A549 (cell line): Measurements from ENCODE around the gene HDGFL2. TPM values are rescaled to one million over a fixed set of nuclear protein-coding genes. Genes with fewer than 3 reads are reported as not detected.
A peak's percentile ranks its signal among the peaks of the same experiment; 100 is the strongest.

Source experiments
- ATAC-seq, 2 experiments: fragments of 200-7000 bp in 1 of 2; fragments of >200 bp in 1 of 2; cut with Nextera tagmentation in 1 of 2; cut with Tn5 transposase in 1 of 2; 3 replicates each; pipeline versions ENCODE4 v1.8.0 to v1.9.1; 2018 to 2020; ENCODE audit warnings: mild to moderate bottlenecking in 1 of 2, moderate library complexity in 1 of 2
- CTCF ChIA-PET: fragments of 300-600 bp; sonication (Branson Sonifier 250); formaldehyde crosslinking; extraction: SDS; loops from one replicate; lab custom pipeline; 2021; ENCODE audit warnings: antibody characterized with exemption, inconsistent platforms; lab: Yijun Ruan, JAX
- POLR2A ChIA-PET: fragments of 350-600 bp; formaldehyde crosslinking; extraction: SDS; loops from one replicate; lab custom pipeline; 2021; ENCODE audit warnings: antibody characterized with exemption, inconsistent platforms; lab: Yijun Ruan, JAX
- DNase-seq, 2 experiments: peaks; one replicate each; pipeline versions ENCODE4 v3.0.0 to v3.0.0-alpha.2; 2011 to 2016; ENCODE audit warnings: low read depth in 1 of 2, low spot score in 1 of 2
- FAIRE-seq: peaks from 2 replicates; lab custom pipeline; 2011; peaks lifted over from hg19 to GRCh38; lab: Jason Lieb, UNC
- H3K27ac ChIP-seq, 2 experiments: fragments of >200 bp; sonication (Bioruptor Twin); formaldehyde crosslinking; 3 replicates each; pipeline ENCODE4 v1.5.1; 2016 to 2017
- H3K4me1 ChIP-seq: fragments of >200 bp; sonication (Bioruptor Twin); formaldehyde crosslinking; 3 replicates; pipeline ENCODE4 v1.6.1; 2016
- H3K4me2 ChIP-seq: fragments of >200 bp; sonication (Bioruptor Twin); formaldehyde crosslinking; 3 replicates; pipeline ENCODE4 v1.6.1; 2016
- H3K4me3 ChIP-seq: fragments of >200 bp; sonication (Bioruptor Twin); formaldehyde crosslinking; 3 replicates; pipeline ENCODE4 v1.5.1; 2016
- H3K9me3 ChIP-seq: fragments of >200 bp; sonication (Bioruptor Twin); formaldehyde crosslinking; 3 replicates; pipeline ENCODE4 v1.6.1; 2016
- ATOH8 ChIP-seq: fragments of 250-450 bp; sonication (Bioruptor Pico); IDR thresholded peaks from 2 replicates; pipeline ENCODE4 v1.5.0; 2020; ENCODE audit warnings: low read depth, mild to moderate bottlenecking, moderate library complexity
- BCL3 ChIP-seq: fragments of >200 bp; sonication (Bioruptor Twin); formaldehyde crosslinking; IDR thresholded peaks from 3 replicates; pipeline ENCODE4 v1.6.1; 2016
- CBX2 ChIP-seq: fragments of 200-600 bp; sonication (generic); IDR thresholded peaks from 2 replicates; pipeline ENCODE4 v1.6.1; 2016; ENCODE audit warnings: low read depth, mild to moderate bottlenecking, borderline replicate concordance
- CHD4 ChIP-seq: fragments of 200-600 bp; sonication (generic); IDR thresholded peaks from 2 replicates; pipeline ENCODE4 v1.6.1; 2016; ENCODE audit warnings: antibody characterized with exemption, mild to moderate bottlenecking, borderline replicate concordance
- E2F6 ChIP-seq: IDR thresholded peaks from 2 replicates; pipeline ENCODE4 v1.6.1; 2012; ENCODE audit warnings: low read depth, borderline replicate concordance
- ESRRA ChIP-seq: fragments of 150-350 bp; IDR thresholded peaks from 2 replicates; pipeline ENCODE4 v1.6.1; 2014; ENCODE audit warnings: mild to moderate bottlenecking, low read length, borderline replicate concordance
- FOSB ChIP-seq: fragments of 250-450 bp; sonication (Bioruptor Pico); IDR thresholded peaks from 2 replicates; pipeline ENCODE4 v1.5.0; 2020; ENCODE audit warnings: mild to moderate bottlenecking, moderate library complexity
- FOSL2 ChIP-seq, 2 experiments: fragments of 450-650 bp in 1 of 2; fragments of >200 bp in 1 of 2; sonication (Bioruptor Twin) in 1 of 2; formaldehyde crosslinking; IDR thresholded peaks; 2 replicates each; pipeline versions ENCODE4 v1.5.0 to v1.6.1; 2016 to 2020; ENCODE audit warnings: mild to moderate bottlenecking in 1 of 2, moderate library complexity in 1 of 2
- KDM1A ChIP-seq: fragments of 200-600 bp; sonication (generic); IDR thresholded peaks from 2 replicates; pipeline ENCODE4 v1.6.1; 2016; ENCODE audit warnings: low read depth, mild to moderate bottlenecking
- MAX ChIP-seq: IDR thresholded peaks from 2 replicates; pipeline ENCODE4 v1.6.1; 2012
- NR3C1 ChIP-seq: fragments of >200 bp; sonication (Bioruptor Twin); formaldehyde crosslinking; IDR thresholded peaks from 3 replicates; pipeline ENCODE4 v1.6.1; 2017
- POLR2A ChIP-seq: IDR thresholded peaks from 2 replicates; pipeline ENCODE4 v1.6.1; 2012; ENCODE audit warnings: mild to moderate bottlenecking, low read length
- RAD21 ChIP-seq, 2 experiments: fragments of >200 bp in 1 of 2; sonication (Bioruptor Twin) in 1 of 2; formaldehyde crosslinking in 1 of 2; IDR thresholded peaks in 1 of 2; conservative IDR thresholded peaks in 1 of 2; 2 replicates in 1 of 2; 3 replicates in 1 of 2; pipeline ENCODE4 v1.6.1; 2012 to 2018; ENCODE audit warnings: inconsistent platforms in 1 of 2
- RFX5 ChIP-seq: fragments of 450-650 bp; IDR thresholded peaks from 2 replicates; pipeline ENCODE4 v1.7.1; 2014; ENCODE audit warnings: antibody characterized with exemption, mild to moderate bottlenecking, moderate library complexity
- RNF2 ChIP-seq: fragments of 200-600 bp; sonication (generic); IDR thresholded peaks from 2 replicates; pipeline ENCODE4 v1.6.1; 2016; ENCODE audit warnings: low read depth, mild to moderate bottlenecking, antibody characterized with exemption, moderate library complexity, borderline replicate concordance
- SMC3 ChIP-seq: fragments of >200 bp; sonication (Bioruptor Twin); formaldehyde crosslinking; IDR thresholded peaks from 3 replicates; pipeline ENCODE4 v1.6.1; 2018; ENCODE audit warnings: inconsistent platforms
- SREBF2 ChIP-seq: fragments of 450-650 bp; IDR thresholded peaks from 2 replicates; pipeline ENCODE4 v1.6.1; 2014; ENCODE audit warnings: mild to moderate bottlenecking, moderate library complexity
- USF2 ChIP-seq: fragments of 450-650 bp; IDR thresholded peaks from 2 replicates; pipeline ENCODE4 v1.6.1; 2014; ENCODE audit warnings: antibody characterized with exemption
- ZC3H11A ChIP-seq: fragments of 450-650 bp; IDR thresholded peaks from 2 replicates; pipeline ENCODE4 v1.6.1; 2014; ENCODE audit warnings: antibody characterized with exemption, mild to moderate bottlenecking
- ZFP36 ChIP-seq: fragments of 450-650 bp; IDR thresholded peaks from 2 replicates; pipeline ENCODE4 v1.6.1; 2014; ENCODE audit warnings: borderline replicate concordance; ENCODE audit not compliant: partially characterized antibody
- ZSCAN20 ChIP-seq: fragments of 250-450 bp; sonication (Bioruptor Pico); IDR thresholded peaks from 2 replicates; pipeline ENCODE4 v1.8.0; 2022; ENCODE audit warnings: mild to moderate bottlenecking, moderate library complexity
- WGBS: methylation state at CpG from one replicate; pipeline ENCODE4 v1.1.6; 2017; ENCODE audit errors: missing lambda C conversion rate; 5-methylcytosine and 5-hydroxymethylcytosine counted together
- polyA plus RNA-seq, 4 experiments: library from polyadenylated mRNA; depleted of rRNA in 3 of 4; stranded (reverse); fragments of >200 nt; fragmentation: RNase III in 1 of 4; extraction: RNeasy Plus Mini Kit Qiagen cat#74134 plus additional on column Dnase treatment in 1 of 4; gene quantifications; 2 replicates in 3 of 4; 3 replicates in 1 of 4; pipeline ENCODE4 v1.2.3, GENCODE V29; 2011 to 2017

HDGFL2 gene
- polyA plus RNA-seq, 2 of the 4 experiments (the other 2 are of a cell fraction), result 10.8 to 34.3 TPM

- TF ChIP-seq USF2, result no peak
- no peak for TF ChIP-seq FOSL2 (IDR thresholded peaks at IDR 0.05)
- TF ChIP-seq FOSL2 (CRISPR knock-in tag; IDR thresholded peaks at IDR 0.05), result no peak
- no peak for TF ChIP-seq ZFP36
- no peak for TF ChIP-seq FOSB
- TF ChIP-seq RNF2, result no peak
Measured at GRCh38 chr19:4431808-4432674, 40.1 kb upstream of the HDGFL2 start (continued).

GRCh38 chr19:4432918-4433506, 39.1 kb upstream of the HDGFL2 start:
- ChIA-PET POLR2A (no interaction called here), CTCF (interaction anchor here (0.6 kb wide), 1 partner anchor 153 kb away, joined by 3 read pairs; no protein-coding TSS in a partner anchor)
- H3K4me1 ChIP-seq, result no peaks in the 10 kb centered on the region
- DNase-seq (no peak), ATAC-seq (no peak), FAIRE-seq (no peak)
- no peak for TF ChIP-seq SREBF2
- TF ChIP-seq POLR2A, result no peak
- no peak overlapping the region for H3K4me3 ChIP-seq
- no peak overlapping the region for H3K27ac ChIP-seq
- no peak overlapping the region for H3K4me2 ChIP-seq
- 94% methylated on average over 15 of the region's 28 CpGs for WGBS
- H3K9me3 ChIP-seq, result no peaks in the 10 kb centered on the region

GRCh38 chr19:4434391-4434790, 37.7 kb upstream of the HDGFL2 start:
- no peak for ATAC-seq
- H3K4me2 ChIP-seq, result no peak overlapping the region
- no peak for TF ChIP-seq KDM1A
- no peak for FAIRE-seq
- no peak overlapping the region for H3K27ac ChIP-seq
- H3K4me1 ChIP-seq, result no peaks in the 10 kb centered on the region
- ChIA-PET POLR2A (no interaction called here), CTCF (interaction anchor here (0.6 kb wide), 1 partner anchor 40 kb away, joined by 3 read pairs; no protein-coding TSS in a partner anchor)
- WGBS, result 95% methylated on average over 9 of the region's 9 CpGs
- no peak for DNase-seq
- no peaks in the 10 kb centered on the region for H3K9me3 ChIP-seq
- H3K4me3 ChIP-seq, result no peak overlapping the region

GRCh38 chr19:4436231-4436630, 35.9 kb upstream of the HDGFL2 start:
- DNase-seq, result no peak
- POLR2A ChIA-PET, result no interaction called here
- H3K9me3 ChIP-seq, result no peaks in the 10 kb centered on the region
- CTCF ChIA-PET, result interaction anchor here (1.6 kb wide), 1 partner anchor 19 kb away, joined by 3 read pairs; no protein-coding TSS in a partner anchor
- no peak overlapping the region for H3K27ac ChIP-seq
- TF ChIP-seq ZSCAN20 (CRISPR knock-in tag) (no peak), MAX (no peak), RFX5 (no peak), ESRRA (no peak)
- WGBS, result 93% methylated on average over 4 of the region's 7 CpGs
- H3K4me2 ChIP-seq, result no peak overlapping the region
- ATAC-seq, result peak; percentile 13 to 18; a peak in 2 of 6 replicates
- no peak for FAIRE-seq
- no peak overlapping the region for H3K4me3 ChIP-seq
- H3K4me1 ChIP-seq, result no peaks in the 10 kb centered on the region

GRCh38 chr19:4437103-4437502, 35.0 kb upstream of the HDGFL2 start:
- no peak overlapping the region for H3K4me2 ChIP-seq
- H3K4me3 ChIP-seq, result no peak overlapping the region
- H3K4me1 ChIP-seq, result no peaks in the 10 kb centered on the region
- 92% methylated on average over 9 of the region's 10 CpGs for WGBS
- DNase-seq, result no peak
- ChIA-PET POLR2A (no interaction called here), CTCF (interaction anchor here (0.6 kb wide), 1 partner anchor 37 kb away, joined by 4 read pairs; the partner anchor contains the start of gene SH3GL1)
- H3K9me3 ChIP-seq, result no peaks in the 10 kb centered on the region
- no peak for FAIRE-seq
- no peak overlapping the region for H3K27ac ChIP-seq
- no peak for ATAC-seq
- TF ChIP-seq RFX5 (no peak), ZSCAN20 (CRISPR knock-in tag) (no peak), CBX2 (no peak), NR3C1 (no peak), SMC3 (no peak), CHD4 (no peak), KDM1A (no peak), ZC3H11A (no peak), ATOH8 (CRISPR knock-in tag) (no peak), RAD21 (conservative IDR thresholded peaks at IDR 0.05 in 1 of 2, IDR thresholded peaks at IDR 0.05 in 1 of 2) (no peak), E2F6 (no peak), BCL3 (no peak), USF2 (no peak)
